Body of pancreas (tissue), 4 donors: ENCODE results near the gene DDX50. TPM values are rescaled to one million over a fixed set of nuclear protein-coding genes. Genes with fewer than 3 reads are reported as not detected.

Experiments
- ATAC-seq: fragments of 150-250 bp; one replicate; pipeline ENCODE4 v1.9.1; 2016
- DNase-seq, 4 donors: peaks; one replicate each; pipeline ENCODE4 v3.0.0-alpha.2; 2019
- H3K27ac ChIP-seq, 4 donors: fragments of 200-600 bp; sonication (generic); 1 replicate in 3 of 4; 2 replicates in 1 of 4; pipeline versions ENCODE4 v1.5.1 to v1.6.1; 2016 to 2019; ENCODE audit warnings: mild to moderate bottlenecking in 1 of 4, mixed read lengths in 1 of 4, moderate library complexity in 1 of 4
- H3K27me3 ChIP-seq, 2 donors: fragments of 200-600 bp; sonication (generic); one replicate each; pipeline ENCODE4 v1.6.0; 2016; ENCODE audit warnings: mild to moderate bottlenecking in 1 of 2
- H3K36me3 ChIP-seq, 2 donors: fragments of 200-600 bp; sonication (generic); replicated peaks in 1 of 2; 2 replicates each; pipeline ENCODE4 v1.5.1; 2016; ENCODE audit warnings: low read depth in 2 of 2; ENCODE audit not compliant: insufficient read depth in 1 of 2
- H3K4me1 ChIP-seq: fragments of 200-600 bp; sonication (generic); one replicate; pipeline ENCODE4 v1.6.0; 2016
- H3K4me3 ChIP-seq, 2 donors: fragments of 200-600 bp; sonication (generic); 1 replicate in 1 of 2; 2 replicates in 1 of 2; pipeline ENCODE4 v1.5.1; 2016 to 2019
- H3K9me3 ChIP-seq, 3 donors: fragments of 200-600 bp; sonication (generic); 1 replicate in 2 of 3; 2 replicates in 1 of 3; pipeline ENCODE4 v1.5.1; 2016
- CTCF ChIP-seq, 7 experiments: fragments of 450-650 bp in 4 of 7; fragments of 200-600 bp in 3 of 7; sonication (generic) in 3 of 7; IDR thresholded peaks; one replicate each; pipeline ENCODE4 v1.5.1; 2016 to 2019; ENCODE audit warnings: antibody characterized with exemption in 7 of 7
- POLR2A ChIP-seq, 3 donors: fragments of 450-650 bp; IDR thresholded peaks; one replicate each; pipeline ENCODE4 v1.6.1; 2016; ENCODE audit warnings: antibody characterized with exemption in 3 of 3, mild to moderate bottlenecking in 2 of 3
- WGBS, 2 donors: methylation state at CpG; one replicate each; pipeline ENCODE4 v1.1.5; 2017; 5-methylcytosine and 5-hydroxymethylcytosine counted together
- intact Hi-C: fragments of 100-400 bp; cut with DNase I; formaldehyde crosslinking; loops from one replicate; pipeline ENCODE4 v1.15.1; 2023
- total RNA-seq, 2 donors: library from RNA; depleted of rRNA; stranded (reverse); fragments of >200 nt; gene quantifications; one replicate each; pipeline ENCODE4 v1.1.0, GENCODE V29; 2016

DDX50 gene
- 10 to 100 TPM; 22.3 to 23.7 TPM for total RNA-seq

- Histone ChIP-seq H3K27me3 (no peaks in the 10 kb centered on the region), H3K4me3 (peak within 1 kb of the TSS; percentile 76 to 99), H3K4me1 (peaks cover 28% of the 10 kb centered on the region), H3K36me3 (no peaks in the 10 kb centered on the region), H3K27ac (peak within 1 kb of the TSS; percentile 97 to 99 (median 98)), H3K9me3 (no peaks in the 10 kb centered on the region)
- intact Hi-C loops = no loop called here
- 0 to 2% methylated on average over 12 to 45 of the region's 47 CpGs for WGBS, 2 donors
- peak; percentile 64 to 88 (median 87) for TF ChIP-seq POLR2A (IDR thresholded peaks at IDR 0.05)
- peak in 4 of 7 experiments; percentile 34 to 51 (median 46) for TF ChIP-seq CTCF (IDR thresholded peaks at IDR 0.05)
- peak; percentile 99 for ATAC-seq
- DNase-seq = peak; percentile 97 to 99 (median 98)
Observed at GRCh38 chr10:68901105-68901927, at the start of gene DDX50. Gene DDX50 (plus strand): TSS chr10:68901315. CDS start chr10:68901385, 70 bp downstream.

DNA sequence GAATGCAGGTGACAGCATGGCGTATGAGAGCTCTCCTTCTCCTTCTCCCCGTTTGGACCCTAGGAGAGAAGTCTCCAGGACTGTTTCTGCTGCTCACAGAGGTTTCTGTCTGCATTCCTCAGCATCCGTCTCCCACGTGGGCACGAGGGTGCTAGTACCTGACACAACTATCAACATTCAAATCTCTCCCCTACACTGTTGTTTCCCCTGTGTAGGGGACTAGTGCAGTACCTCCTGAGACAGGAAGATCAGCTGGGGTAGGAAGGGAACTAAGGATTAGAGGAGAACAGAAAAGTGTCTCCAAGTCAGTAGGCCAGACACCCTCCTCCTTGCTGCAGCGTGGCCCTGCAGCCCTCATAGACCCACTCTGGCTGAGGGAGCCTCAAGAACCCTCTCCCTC, 44.8 kb upstream of the DDX50 start:
- intact Hi-C loops = no loop called here
- no peak overlapping the region for H3K27ac ChIP-seq
- WGBS, 2 donors = 66 to 70% methylated on average over 6 of the region's 6 CpGs
- no peaks in the 10 kb centered on the region for H3K27me3 ChIP-seq
- H3K4me1 ChIP-seq = no peaks in the 10 kb centered on the region
- H3K9me3 ChIP-seq = peaks cover 0 to 15% (median 0%) of the 10 kb centered on the region in 3 donors
- no peak for DNase-seq
- TF ChIP-seq POLR2A (IDR thresholded peaks at IDR 0.05) = no peak
- no peak for TF ChIP-seq CTCF (IDR thresholded peaks at IDR 0.05)
- no peaks in the 10 kb centered on the region for H3K36me3 ChIP-seq
- ATAC-seq = no peak
- no peak overlapping the region for H3K4me3 ChIP-seq

GRCh38 chr10:68857005-68857404, 44.1 kb upstream of the DDX50 start:
- H3K9me3 ChIP-seq = peaks cover 0 to 20% (median 0%) of the 10 kb centered on the region in 3 donors
- no peak for ATAC-seq

DNA sequence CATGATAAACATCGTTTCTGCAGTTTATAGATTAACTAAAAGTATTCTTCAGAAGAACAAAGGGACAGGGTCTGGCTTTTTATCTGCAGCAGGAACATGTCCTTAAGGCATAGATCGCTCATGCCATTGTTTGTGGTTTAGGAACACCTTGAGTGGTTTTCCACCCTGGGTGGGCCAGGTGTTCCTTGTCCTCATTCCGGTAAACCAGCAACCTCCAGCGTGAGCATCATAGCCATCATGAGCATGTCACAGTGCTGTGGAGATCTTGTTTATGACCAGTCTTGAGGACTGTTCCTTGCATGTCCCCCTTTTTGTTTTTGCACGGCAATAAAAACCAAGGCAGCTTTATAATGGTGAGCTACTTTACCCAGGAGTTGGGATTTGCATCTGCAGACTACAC, 39.9 kb upstream of the DDX50 start:
- no peak overlapping the region for H3K4me3 ChIP-seq
- no peaks in the 10 kb centered on the region for H3K36me3 ChIP-seq
- no peaks in the 10 kb centered on the region for H3K27me3 ChIP-seq
- H3K27ac ChIP-seq = no peak overlapping the region
- intact Hi-C loops = no loop called here
- no peak for ATAC-seq
- H3K4me1 ChIP-seq = no peaks in the 10 kb centered on the region
- TF ChIP-seq CTCF (IDR thresholded peaks at IDR 0.05) = no peak
- TF ChIP-seq POLR2A (IDR thresholded peaks at IDR 0.05) = no peak
- DNase-seq = no peak
- 89 to 92% methylated on average over 5 of the region's 5 CpGs for WGBS, 2 donors
- H3K9me3 ChIP-seq = peaks cover 0 to 20% (median 0%) of the 10 kb centered on the region in 3 donors

More at GRCh38 chr10:68857005-68857404, 44.1 kb upstream of the DDX50 start:
- WGBS, 2 donors = 72 to 82% methylated on average over 2 of the region's 2 CpGs
- Histone ChIP-seq H3K4me3 (no peak overlapping the region), H3K27me3 (no peaks in the 10 kb centered on the region), H3K4me1 (no peaks in the 10 kb centered on the region), H3K27ac (no peak overlapping the region), H3K36me3 (no peaks in the 10 kb centered on the region)
- DNase-seq = no peak
- intact Hi-C loops = no loop called here
- TF ChIP-seq CTCF (IDR thresholded peaks at IDR 0.05) = no peak
- no peak for TF ChIP-seq POLR2A (IDR thresholded peaks at IDR 0.05)
